Skeletal muscle tissue (tissue), 4 donors: ENCODE results near the gene MBD3L3. TPM values are rescaled to one million over a fixed set of nuclear protein-coding genes. Genes with fewer than 3 reads are reported as not detected.
"Not testable (repeated sequence)": the region's sequence is repeated elsewhere in the genome, so short reads cannot be mapped to it uniquely, and the experiment has no call there.

Source experiments
- H3K27ac ChIP-seq: one replicate; pipeline ENCODE4 v1.7.0; 2013; ENCODE audit warnings: mild to moderate bottlenecking, low read depth, low read length, inconsistent platforms
- H3K27me3 ChIP-seq, 3 donors: one replicate each; pipeline ENCODE4 v1.7.0; 2013; ENCODE audit warnings: low read length in 3 of 3; ENCODE audit not compliant: control insufficient read depth in 3 of 3, insufficient read depth in 3 of 3
- H3K36me3 ChIP-seq, 3 donors: one replicate each; pipeline ENCODE4 v1.7.0; 2013; ENCODE audit warnings: low read length in 3 of 3; ENCODE audit not compliant: control insufficient read depth in 3 of 3, insufficient read depth in 3 of 3
- H3K4me1 ChIP-seq, 3 donors: one replicate each; pipeline ENCODE4 v1.7.0; 2013; ENCODE audit warnings: low read length in 3 of 3, mild to moderate bottlenecking in 3 of 3; ENCODE audit not compliant: control insufficient read depth in 3 of 3, insufficient read depth in 3 of 3
- H3K4me3 ChIP-seq, 3 donors: one replicate each; pipeline ENCODE4 v1.7.0; 2013; ENCODE audit warnings: low read length in 3 of 3
- H3K9ac ChIP-seq, 3 donors: one replicate each; pipeline ENCODE4 v1.7.0; 2013; ENCODE audit warnings: low read length in 3 of 3, mild to moderate bottlenecking in 3 of 3, moderate library complexity in 2 of 3, low read depth in 1 of 3
- H3K9me3 ChIP-seq, 3 donors: one replicate each; pipeline ENCODE4 v1.7.0; 2013; ENCODE audit warnings: low read length in 3 of 3; ENCODE audit not compliant: control insufficient read depth in 3 of 3
- total RNA-seq: library from RNA; depleted of rRNA; stranded (reverse); fragments of >200 nt; gene quantifications from one replicate; pipeline ENCODE4 v1.2.3, GENCODE V29; 2014
- donor health status: Osteomylitis.

Gene MBD3L3
- total RNA-seq: not detected

DNA sequence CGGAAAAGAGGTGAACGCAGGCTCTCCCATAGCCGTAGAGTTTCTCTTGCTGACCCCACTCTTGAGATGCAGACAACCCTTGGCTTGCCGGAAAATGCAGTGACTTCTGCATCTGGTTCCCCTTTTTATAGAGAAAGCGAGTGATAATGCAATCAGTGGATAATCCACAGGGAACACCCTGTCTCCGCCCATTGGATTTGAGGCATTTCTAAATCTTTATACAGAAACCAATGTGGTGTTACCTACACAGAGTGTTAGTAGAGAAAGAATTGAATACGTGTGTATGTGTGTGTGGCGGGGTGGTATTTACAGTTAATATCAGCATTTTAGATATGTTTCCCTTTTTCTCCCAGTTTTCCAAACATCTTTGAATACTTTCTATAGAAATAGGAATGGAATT, at the start of gene MBD3L3:
TSS of gene MBD3L3 (minus strand) at position 101 of the 400 bp plus-strand sequence. CDS start at position 30, 71 bp downstream.
- H3K9me3 ChIP-seq, H3K9ac ChIP-seq, H3K4me3 ChIP-seq, H3K4me1 ChIP-seq, H3K27ac ChIP-seq, H3K36me3 ChIP-seq, H3K27me3 ChIP-seq: not testable (repeated sequence)

DNA sequence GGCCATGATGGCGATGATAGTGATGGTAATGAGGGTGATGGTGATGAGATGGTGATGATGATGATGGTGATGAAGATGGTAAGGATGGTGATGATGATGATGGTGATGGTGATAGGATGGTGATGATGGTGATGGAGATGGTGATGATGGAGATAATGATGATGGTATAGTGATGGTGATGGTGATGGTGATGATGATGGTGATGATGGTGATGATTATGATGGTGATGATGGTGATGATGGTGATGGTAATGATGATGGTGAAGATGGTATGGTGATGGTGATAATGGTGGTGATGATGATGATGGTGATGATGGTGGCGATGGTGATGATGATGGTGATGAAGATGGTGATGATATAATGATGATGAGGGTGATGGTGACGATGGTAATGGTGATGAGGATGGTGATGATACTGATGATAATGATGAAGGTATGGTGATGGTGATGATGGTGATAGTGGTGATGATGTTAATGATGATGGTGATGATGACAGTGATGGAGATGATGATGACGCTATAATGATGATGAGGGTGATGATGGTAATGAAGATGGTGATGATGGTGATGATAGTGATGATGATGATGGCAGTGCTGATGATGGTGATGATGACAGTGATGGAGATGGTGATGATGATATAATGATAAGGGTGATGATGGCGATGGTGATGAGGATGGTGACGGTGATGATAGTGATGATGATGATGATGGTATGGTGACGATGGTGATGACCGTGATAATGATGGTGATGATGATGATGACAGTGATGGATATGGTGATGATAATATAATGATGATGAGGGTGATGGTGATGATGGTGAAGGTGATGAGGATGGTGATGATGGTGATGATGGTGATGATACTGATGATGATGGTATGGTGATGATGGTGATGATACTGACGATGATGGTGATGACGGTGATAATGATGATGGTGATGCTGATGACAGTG, 48.5 kb upstream of the MBD3L3 start:
- no peak overlapping the region for H3K4me3 ChIP-seq
- peaks cover 0 to 6% (median 3%) of the 10 kb centered on the region in 3 donors for H3K27me3 ChIP-seq
- no peak overlapping the region for H3K27ac ChIP-seq
- H3K9me3 ChIP-seq: no peaks in the 10 kb centered on the region
- H3K36me3 ChIP-seq: no peaks in the 10 kb centered on the region
- no peaks in the 10 kb centered on the region for H3K4me1 ChIP-seq
- H3K9ac ChIP-seq: no peak overlapping the region

GRCh38 chr19:7104747-7105447, 46.4 kb upstream of the MBD3L3 start:
- no peak overlapping the region for H3K4me3 ChIP-seq
- H3K27me3 ChIP-seq: peaks cover 0 to 6% (median 3%) of the 10 kb centered on the region in 3 donors
- H3K9me3 ChIP-seq: no peaks in the 10 kb centered on the region
- H3K4me1 ChIP-seq: peaks cover 0 to under 1% (median 0%) of the 10 kb centered on the region in 3 donors
- H3K36me3 ChIP-seq: no peaks in the 10 kb centered on the region
- no peak overlapping the region for H3K27ac ChIP-seq
- no peak overlapping the region for H3K9ac ChIP-seq

- Histone ChIP-seq H3K27ac (no peak overlapping the region), H3K9me3 (peaks cover 0 to 2% (median 0%) of the 10 kb centered on the region in 3 donors), H3K36me3 (no peaks in the 10 kb centered on the region), H3K4me1 (peaks cover 3 to 7% (median 5%) of the 10 kb centered on the region in 3 donors), H3K27me3 (peaks cover 0 to 6% (median 3%) of the 10 kb centered on the region in 3 donors), H3K9ac (no peak overlapping the region), H3K4me3 (no peak overlapping the region)
Measured at GRCh38 chr19:7101498-7102253, 43.2 kb upstream of the MBD3L3 start.

- Histone ChIP-seq H3K9me3 (peaks cover 4 to 6% (median 5%) of the 10 kb centered on the region in 3 donors), H3K36me3 (peaks cover 3 to 4% (median 4%) of the 10 kb centered on the region in 3 donors), H3K27me3 (peaks cover 0 to 3% (median 0%) of the 10 kb centered on the region in 3 donors), H3K4me1 (peaks cover 3 to 7% (median 5%) of the 10 kb centered on the region in 3 donors), H3K4me3 (peak overlapping the region; percentile 80 to 96 (median 88)), H3K9ac (peak overlapping the region; percentile 87 to 93 (median 89)), H3K27ac (peak overlapping the region; percentile 94)
Measured at GRCh38 chr19:7099597-7099921, 41.1 kb upstream of the MBD3L3 start.

DNA sequence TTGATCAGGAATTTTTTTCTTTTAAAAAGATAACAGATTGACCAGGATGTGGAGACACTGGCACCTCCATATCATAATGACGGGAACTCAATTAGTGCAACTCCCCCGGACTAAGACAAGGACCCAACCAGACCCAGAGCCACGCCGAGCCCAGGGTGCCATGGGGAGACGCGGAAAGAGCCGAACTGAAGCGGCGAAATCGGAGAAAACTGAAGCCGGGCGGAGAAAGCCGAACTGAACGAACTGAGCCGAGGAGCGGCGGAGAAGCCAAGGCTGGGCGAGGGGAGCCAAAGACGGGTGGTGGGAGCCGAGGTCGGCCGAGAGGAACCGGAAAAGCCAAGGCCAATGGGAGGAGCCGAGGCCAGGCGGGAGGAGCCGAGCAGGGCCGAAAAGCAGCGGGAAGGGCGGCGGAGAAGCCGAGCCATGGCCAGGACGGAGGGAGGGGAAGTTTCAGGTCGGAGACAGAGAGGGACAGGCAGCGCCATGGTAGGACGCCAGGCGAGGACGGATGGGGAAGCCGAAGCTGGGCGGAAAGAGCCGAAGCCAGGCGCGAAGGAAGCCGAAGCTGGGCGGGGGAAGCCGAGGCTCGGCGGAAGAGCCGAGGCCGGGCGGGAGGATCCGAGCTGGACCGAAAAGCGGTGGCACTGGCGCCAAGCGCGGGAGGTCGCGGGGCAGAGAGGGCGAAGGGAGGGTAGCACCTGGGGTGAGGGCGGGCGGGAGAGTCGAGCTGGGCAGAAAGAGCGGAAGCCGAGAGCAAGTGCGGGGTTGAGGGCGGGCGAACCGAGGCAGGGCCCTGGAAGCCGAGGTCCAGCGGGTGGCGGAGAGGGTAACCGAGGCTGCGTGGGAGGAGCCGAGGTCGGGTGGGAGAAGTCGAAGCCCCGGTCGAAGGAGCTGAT, 40.5 kb upstream of the MBD3L3 start:
- H3K9ac ChIP-seq: peak overlapping the region; percentile 87 to 93 (median 89)
- peaks cover 3 to 4% (median 4%) of the 10 kb centered on the region in 3 donors for H3K36me3 ChIP-seq
- peak overlapping the region; percentile 80 to 96 (median 88) for H3K4me3 ChIP-seq

DNA sequence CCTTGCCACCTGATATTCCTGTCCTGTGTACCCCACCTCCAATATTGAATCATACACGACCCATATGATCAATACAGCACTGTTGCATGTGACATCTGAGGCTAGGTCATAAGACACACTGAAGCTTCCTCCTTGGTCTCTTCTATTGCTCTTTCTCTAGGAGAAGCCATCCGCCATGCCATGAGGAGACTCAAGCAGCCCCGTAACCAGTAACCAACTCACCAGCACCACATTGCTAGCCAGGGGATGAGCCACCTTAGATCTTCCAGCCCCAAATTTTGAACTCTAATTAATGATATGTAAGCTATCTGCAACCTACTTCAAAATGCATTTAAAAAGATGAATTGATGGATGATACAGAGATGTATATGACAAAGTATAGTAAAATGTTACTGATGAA, 39.6 kb upstream of the MBD3L3 start:
- Histone ChIP-seq H3K27me3 (no peaks in the 10 kb centered on the region), H3K4me1 (peaks cover 3 to 7% (median 5%) of the 10 kb centered on the region in 3 donors), H3K9me3 (peaks cover 4 to 6% (median 5%) of the 10 kb centered on the region in 3 donors), H3K4me3 (peak overlapping the region; percentile 23 to 96 (median 80)), H3K36me3 (peaks cover 3 to 4% (median 4%) of the 10 kb centered on the region in 3 donors), H3K9ac (peak overlapping the region; percentile 87 to 93 (median 89)), H3K27ac (peak overlapping the region; percentile 94)

More for the DNA sequence above, 40.5 kb upstream of the MBD3L3 start:
- Histone ChIP-seq H3K27ac (peak overlapping the region; percentile 94), H3K27me3 (no peaks in the 10 kb centered on the region), H3K9me3 (peaks cover 4 to 6% (median 5%) of the 10 kb centered on the region in 3 donors), H3K4me1 (peaks cover 3 to 7% (median 5%) of the 10 kb centered on the region in 3 donors)

DNA sequence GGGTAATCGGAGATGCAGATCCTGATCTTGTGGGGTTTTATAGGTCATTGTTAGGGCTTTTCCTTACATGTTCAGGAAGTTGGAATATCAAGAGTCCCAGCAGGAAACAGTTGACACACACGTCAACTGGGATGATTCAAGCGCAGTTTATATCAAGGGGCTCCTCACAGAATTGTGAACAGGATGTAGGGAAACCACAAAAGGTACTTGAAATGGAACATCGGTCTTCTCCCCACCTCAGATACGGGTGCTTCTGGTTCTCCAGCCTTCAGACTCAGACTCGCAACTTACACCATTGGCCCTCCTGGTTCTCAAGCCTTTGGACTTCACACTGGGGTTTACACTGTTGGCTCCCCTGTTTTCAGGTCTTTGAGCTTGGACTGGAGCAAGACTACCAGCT, 30.5 kb upstream of the MBD3L3 start:
- Histone ChIP-seq H3K27me3 (no peaks in the 10 kb centered on the region), H3K36me3 (peaks cover 29 to 33% (median 30%) of the 10 kb centered on the region in 3 donors)

More for the DNA sequence above, 30.5 kb upstream of the MBD3L3 start:
- Histone ChIP-seq H3K4me1 (no peaks in the 10 kb centered on the region), H3K4me3 (peak overlapping the region in 2 of 3 donors; percentile 1 to 20), H3K27ac (no peak overlapping the region), H3K9ac (no peak overlapping the region), H3K9me3 (peaks cover 23 to 27% (median 26%) of the 10 kb centered on the region in 3 donors)
